ENCODE data around the gene ZNF480.

The ZNF480 gene

DNA sequence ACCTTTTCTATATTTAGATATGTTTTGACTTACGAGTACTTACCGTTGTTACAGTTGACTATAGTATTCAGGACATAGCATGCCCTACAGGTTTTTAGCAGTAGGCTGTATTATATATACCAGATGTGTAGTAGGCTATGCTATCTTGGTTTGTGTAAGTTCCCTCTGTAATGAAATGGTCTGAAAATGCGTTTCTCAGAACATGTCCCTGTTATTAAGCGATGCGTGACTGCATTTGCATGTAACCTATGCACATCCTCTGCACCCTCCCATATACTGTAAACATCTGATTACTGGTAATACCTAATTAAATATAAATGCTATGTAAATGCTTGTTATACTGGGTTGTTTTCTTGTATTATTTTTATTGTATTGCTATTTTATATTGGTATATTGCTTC, 21.0 kb upstream of the ZNF480 start:
- Histone ChIP-seq H3K23ac (ENCODE audit: low read depth, low read length, poor library complexity) (no peak overlapping the region), H3K9ac (ENCODE audit: low read depth, low read length, poor library complexity) (no peak overlapping the region), H3K27me3 (ENCODE audit: control insufficient read depth in 3 of 3, insufficient read depth in 3 of 3, low read depth in 1 of 3, low read length in 3 of 3) (no peaks in the 10 kb centered on the region), H3K9me3 (replicated peaks in 1 of 2; ENCODE audit: control insufficient read depth in 2 of 2, insufficient read depth in 1 of 2, low read depth in 1 of 2, low read length in 2 of 2) (peaks cover 12 to 86% of the 10 kb centered on the region in 2 donors), H3K27ac (replicated peaks; ENCODE audit: low read length) (no peak overlapping the region), H3K36me3 (replicated peaks in 1 of 2; ENCODE audit: control insufficient read depth in 2 of 2, insufficient read depth in 2 of 2, low read length in 2 of 2) (peaks cover 16 to 81% of the 10 kb centered on the region in 2 donors), H3K4me3 (ENCODE audit: low read length in 2 of 2) (no peak overlapping the region), H2AFZ (ENCODE audit: low read length) (no peak overlapping the region), H3K4me2 (ENCODE audit: insufficient read depth, low read length, poor library complexity, severe bottlenecking) (no peak overlapping the region), H4K91ac (ENCODE audit: low read depth, low read length, poor library complexity) (no peak overlapping the region), H3K18ac (ENCODE audit: low read length) (no peak overlapping the region), H2AK5ac (ENCODE audit: low read depth, low read length) (no peak overlapping the region), H2BK15ac (ENCODE audit: low read length) (no peak overlapping the region), H4K8ac (ENCODE audit: low read depth, low read length) (no peak overlapping the region), H3K14ac (ENCODE audit: low read length) (no peak overlapping the region), H2BK12ac (ENCODE audit: low read length) (no peak overlapping the region), H2BK120ac (ENCODE audit: low read depth, low read length) (no peak overlapping the region), H3K79me1 (ENCODE audit: low read depth, low read length) (peaks cover 15% of the 10 kb centered on the region), H2BK5ac (ENCODE audit: low read length) (no peak overlapping the region), H3K4ac (ENCODE audit: low read length) (no peak overlapping the region), H3K4me1 (ENCODE audit: control insufficient read depth in 2 of 2, insufficient read depth in 1 of 2, low read depth in 1 of 2, low read length in 2 of 2) (peaks cover 0 to 1% of the 10 kb centered on the region in 2 donors)
- no CpG with 5 or more reads among the region's 5 CpGs for WGBS, 2 donors (ENCODE audit: extremely low coverage in 2 of 2, insufficient read length in 2 of 2, insufficient replicate concordance in 1 of 2)
- no peak for DNase-seq (ENCODE audit: low spot score)

DNA sequence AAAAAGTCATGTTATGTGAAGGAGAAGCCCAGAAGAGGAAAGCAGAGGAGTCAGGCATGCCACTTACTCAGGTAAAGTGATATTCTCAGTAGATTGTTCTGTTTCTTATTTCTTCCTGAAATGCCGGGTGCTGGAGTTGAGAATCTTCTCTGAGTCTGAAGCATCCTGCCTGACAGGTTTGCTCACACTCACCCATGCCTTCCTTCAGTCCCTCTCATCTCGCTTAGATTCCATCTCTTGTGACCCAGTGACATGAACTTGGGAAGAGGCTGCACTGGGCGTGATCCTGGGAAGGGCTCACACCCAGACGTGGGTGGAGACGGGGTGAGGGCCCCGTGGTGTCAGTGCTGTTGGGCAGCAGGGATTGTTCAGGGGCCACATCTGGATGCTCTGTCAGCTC, 19.5 kb upstream of the ZNF480 start:
- H3K14ac ChIP-seq (ENCODE audit: low read length): no peak overlapping the region
- no peak overlapping the region for H3K4ac ChIP-seq (ENCODE audit: low read length)
- no peak overlapping the region for H4K8ac ChIP-seq (ENCODE audit: low read depth, low read length)
- no peak for DNase-seq (ENCODE audit: low spot score)
- no peak overlapping the region for H3K4me3 ChIP-seq (ENCODE audit: low read length in 2 of 2)
- H2BK5ac ChIP-seq (ENCODE audit: low read length): no peak overlapping the region
- no peak overlapping the region for H2BK15ac ChIP-seq (ENCODE audit: low read length)
- H2BK120ac ChIP-seq (ENCODE audit: low read depth, low read length): no peak overlapping the region
- no peak overlapping the region for H2BK12ac ChIP-seq (ENCODE audit: low read length)
- no peak overlapping the region for H3K9ac ChIP-seq (ENCODE audit: low read depth, low read length, poor library complexity)
- H4K91ac ChIP-seq (ENCODE audit: low read depth, low read length, poor library complexity): no peak overlapping the region
- no peak overlapping the region for H3K27ac ChIP-seq (replicated peaks; ENCODE audit: low read length)
- H3K4me1 ChIP-seq (ENCODE audit: control insufficient read depth in 2 of 2, insufficient read depth in 1 of 2, low read depth in 1 of 2, low read length in 2 of 2): no peaks in the 10 kb centered on the region
- H2AFZ ChIP-seq (ENCODE audit: low read length): no peak overlapping the region
- H3K4me2 ChIP-seq (ENCODE audit: insufficient read depth, low read length, poor library complexity, severe bottlenecking): no peak overlapping the region
- no peak overlapping the region for H2AK5ac ChIP-seq (ENCODE audit: low read depth, low read length)
- H3K36me3 ChIP-seq (replicated peaks in 1 of 2; ENCODE audit: control insufficient read depth in 2 of 2, insufficient read depth in 2 of 2, low read length in 2 of 2): peaks cover 18 to 81% of the 10 kb centered on the region in 2 donors
- H3K23ac ChIP-seq (ENCODE audit: low read depth, low read length, poor library complexity): no peak overlapping the region
- no CpG with 5 or more reads among the region's 6 CpGs for WGBS, 2 donors (ENCODE audit: extremely low coverage in 2 of 2, insufficient read length in 2 of 2, insufficient replicate concordance in 1 of 2)
- H3K27me3 ChIP-seq (ENCODE audit: control insufficient read depth in 3 of 3, insufficient read depth in 3 of 3, low read depth in 1 of 3, low read length in 3 of 3): no peaks in the 10 kb centered on the region
- peaks cover 12 to 85% of the 10 kb centered on the region in 2 donors for H3K9me3 ChIP-seq (replicated peaks in 1 of 2; ENCODE audit: control insufficient read depth in 2 of 2, insufficient read depth in 1 of 2, low read depth in 1 of 2, low read length in 2 of 2)
- peaks cover 22% of the 10 kb centered on the region for H3K79me1 ChIP-seq (ENCODE audit: low read depth, low read length)
- no peak overlapping the region for H3K18ac ChIP-seq (ENCODE audit: low read length)

DNA sequence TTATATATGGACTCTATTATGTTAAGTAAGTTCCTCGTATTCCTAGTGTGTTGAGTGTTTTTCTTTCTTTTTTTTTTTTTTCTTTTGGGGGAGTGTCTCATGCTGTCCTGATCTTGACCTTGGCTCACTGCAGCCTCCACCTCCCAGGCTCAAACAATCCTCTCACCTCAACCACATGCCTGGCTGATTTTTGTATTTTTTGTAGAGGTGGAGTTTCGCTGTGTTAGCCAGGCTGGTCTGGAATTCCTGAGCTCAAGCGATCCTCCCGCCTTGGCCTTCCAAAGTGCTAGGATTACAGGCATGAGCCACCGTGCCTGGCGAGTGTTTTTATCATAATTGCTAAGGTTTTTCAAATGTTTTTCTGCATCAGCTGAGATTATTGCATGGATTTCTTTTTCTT, 10.7 kb upstream of the ZNF480 start:
- H3K9me3 ChIP-seq (replicated peaks in 1 of 2; ENCODE audit: control insufficient read depth in 2 of 2, insufficient read depth in 1 of 2, low read depth in 1 of 2, low read length in 2 of 2): peaks cover 0 to 87% of the 10 kb centered on the region in 2 donors
- no peak overlapping the region for H2BK120ac ChIP-seq (ENCODE audit: low read depth, low read length)
- H4K91ac ChIP-seq (ENCODE audit: low read depth, low read length, poor library complexity): no peak overlapping the region
- H3K27ac ChIP-seq (replicated peaks; ENCODE audit: low read length): no peak overlapping the region
- H3K4me2 ChIP-seq (ENCODE audit: insufficient read depth, low read length, poor library complexity, severe bottlenecking): no peak overlapping the region
- H2BK12ac ChIP-seq (ENCODE audit: low read length): no peak overlapping the region
- DNase-seq (ENCODE audit: low spot score): no peak
- no peak overlapping the region for H4K8ac ChIP-seq (ENCODE audit: low read depth, low read length)
- H2AK5ac ChIP-seq (ENCODE audit: low read depth, low read length): no peak overlapping the region
- H3K4me1 ChIP-seq (ENCODE audit: control insufficient read depth in 2 of 2, insufficient read depth in 1 of 2, low read depth in 1 of 2, low read length in 2 of 2): no peaks in the 10 kb centered on the region
- H3K9ac ChIP-seq (ENCODE audit: low read depth, low read length, poor library complexity): no peak overlapping the region
- H3K23ac ChIP-seq (ENCODE audit: low read depth, low read length, poor library complexity): no peak overlapping the region
- peaks cover 8% of the 10 kb centered on the region for H3K79me1 ChIP-seq (ENCODE audit: low read depth, low read length)
- H3K4ac ChIP-seq (ENCODE audit: low read length): no peak overlapping the region
- no peaks in the 10 kb centered on the region for H3K27me3 ChIP-seq (ENCODE audit: control insufficient read depth in 3 of 3, insufficient read depth in 3 of 3, low read depth in 1 of 3, low read length in 3 of 3)
- WGBS, 2 donors (ENCODE audit: extremely low coverage in 2 of 2, insufficient read length in 2 of 2, insufficient replicate concordance in 1 of 2): no CpG with 5 or more reads among the region's 6 CpGs
- no peak overlapping the region for H2BK15ac ChIP-seq (ENCODE audit: low read length)
- no peak overlapping the region for H3K14ac ChIP-seq (ENCODE audit: low read length)
- H3K4me3 ChIP-seq (ENCODE audit: low read length in 2 of 2): no peak overlapping the region
- no peak overlapping the region for H2BK5ac ChIP-seq (ENCODE audit: low read length)
- no peak overlapping the region for H2AFZ ChIP-seq (ENCODE audit: low read length)
- H3K18ac ChIP-seq (ENCODE audit: low read length): no peak overlapping the region
- H3K36me3 ChIP-seq (replicated peaks in 1 of 2; ENCODE audit: control insufficient read depth in 2 of 2, insufficient read depth in 2 of 2, low read length in 2 of 2): peaks cover 37 to 98% of the 10 kb centered on the region in 2 donors

DNA sequence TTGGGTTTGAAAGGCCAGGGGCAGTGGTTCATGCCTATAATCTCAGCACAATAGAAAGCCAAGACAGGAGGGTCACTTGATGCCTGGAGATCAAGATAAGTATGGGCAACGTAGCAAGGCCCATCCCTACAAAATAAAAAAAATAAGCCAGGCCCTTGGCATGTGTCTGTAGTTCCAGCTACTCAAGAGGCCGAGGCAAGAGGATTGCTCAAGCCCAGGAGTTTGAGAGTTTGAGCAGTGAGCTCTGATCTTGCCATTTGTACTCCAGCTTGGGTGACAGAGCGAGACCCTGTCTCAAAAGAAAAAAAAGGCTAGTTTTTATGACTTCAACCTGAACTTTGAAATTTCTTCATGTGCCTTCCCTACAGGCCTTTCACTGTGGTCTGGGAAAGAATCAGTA, 5.2 kb upstream of the ZNF480 start:
- Histone ChIP-seq H3K18ac (ENCODE audit: low read length) (no peak overlapping the region), H2BK120ac (ENCODE audit: low read depth, low read length) (no peak overlapping the region), H2BK12ac (ENCODE audit: low read length) (no peak overlapping the region), H3K9me3 (replicated peaks in 1 of 2; ENCODE audit: control insufficient read depth in 2 of 2, insufficient read depth in 1 of 2, low read depth in 1 of 2, low read length in 2 of 2) (peaks cover 0 to 48% of the 10 kb centered on the region in 2 donors), H3K27me3 (ENCODE audit: control insufficient read depth in 3 of 3, insufficient read depth in 3 of 3, low read depth in 1 of 3, low read length in 3 of 3) (no peaks in the 10 kb centered on the region), H3K14ac (ENCODE audit: low read length) (no peak overlapping the region), H3K9ac (ENCODE audit: low read depth, low read length, poor library complexity) (no peak overlapping the region), H3K4me3 (ENCODE audit: low read length in 2 of 2) (no peak overlapping the region), H2AK5ac (ENCODE audit: low read depth, low read length) (no peak overlapping the region), H3K4me2 (ENCODE audit: insufficient read depth, low read length, poor library complexity, severe bottlenecking) (no peak overlapping the region), H3K79me1 (ENCODE audit: low read depth, low read length) (no peaks in the 10 kb centered on the region), H4K91ac (ENCODE audit: low read depth, low read length, poor library complexity) (no peak overlapping the region), H2AFZ (ENCODE audit: low read length) (no peak overlapping the region), H3K4ac (ENCODE audit: low read length) (no peak overlapping the region), H3K23ac (ENCODE audit: low read depth, low read length, poor library complexity) (no peak overlapping the region), H3K4me1 (ENCODE audit: control insufficient read depth in 2 of 2, insufficient read depth in 1 of 2, low read depth in 1 of 2, low read length in 2 of 2) (peaks cover 0 to 2% of the 10 kb centered on the region in 2 donors), H4K8ac (ENCODE audit: low read depth, low read length) (no peak overlapping the region), H3K36me3 (replicated peaks in 1 of 2; ENCODE audit: control insufficient read depth in 2 of 2, insufficient read depth in 2 of 2, low read length in 2 of 2) (peaks cover 18 to 69% of the 10 kb centered on the region in 2 donors), H2BK5ac (ENCODE audit: low read length) (no peak overlapping the region), H3K27ac (replicated peaks; ENCODE audit: low read length) (no peak overlapping the region), H2BK15ac (ENCODE audit: low read length) (no peak overlapping the region)
- no CpG with 5 or more reads among the region's 3 CpGs for WGBS, 2 donors (ENCODE audit: extremely low coverage in 2 of 2, insufficient read length in 2 of 2, insufficient replicate concordance in 1 of 2)
- DNase-seq (ENCODE audit: low spot score): no peak
